Cortex of kidney (tissue), 1 donor: ENCODE data around the gene CDK2AP2.
"Not testable (repeated sequence)": the region's sequence is repeated elsewhere in the genome, so short reads cannot be mapped to it uniquely, and the experiment has no call there.

Experiments used
- DNase-seq: peaks from one replicate; lab custom pipeline; 2025; lab: John Stamatoyannopoulos, UW

CDK2AP2 gene

GRCh38 chr11:67466367-67466766 lies 41.6 kb downstream of the CDK2AP2 start:
- no peak for DNase-seq

GRCh38 chr11:67465530-67465929 lies 42.4 kb downstream of the CDK2AP2 start:
- not testable (repeated sequence) for DNase-seq

- no peak for DNase-seq
Measured at GRCh38 chr11:67465189-67465510, 42.8 kb downstream of the CDK2AP2 start.

GRCh38 chr11:67464411-67465188 lies 43.4 kb downstream of the CDK2AP2 start:
- no peak for DNase-seq

- no peak for DNase-seq
Measured at GRCh38 chr11:67463680-67464410, 44.1 kb downstream of the CDK2AP2 start.

GRCh38 chr11:67463186-67463585 lies 44.8 kb downstream of the CDK2AP2 start:
- DNase-seq = no peak

GRCh38 chr11:67458266-67458665 lies 49.7 kb downstream of the CDK2AP2 start:
- no peak for DNase-seq

GRCh38 chr11:67457453-67457852 lies 50.5 kb downstream of the CDK2AP2 start:
- DNase-seq = no peak
